T-helper 9 cell (primary cell): Measurements from ENCODE around the gene ACADM.
"Not testable (repeated sequence)": the region's sequence is repeated elsewhere in the genome, so short reads cannot be mapped to it uniquely, and the experiment has no call there.

Source experiments
- DNase-seq: peaks from one replicate; pipeline ENCODE4 v3.0.0-alpha.2; 2020

The ACADM gene

GRCh38 chr1:75796376-75797272, 72.1 kb downstream of the ACADM start, which contains the start of gene MSH4:
MSH4 (plus strand) TSS chr1:75796882; CDS start chr1:75796986, 104 bp downstream.
- no peak for DNase-seq

- DNase-seq: no peak
Observed at GRCh38 chr1:75797273-75797588, 72.7 kb downstream of the ACADM start.

DNA sequence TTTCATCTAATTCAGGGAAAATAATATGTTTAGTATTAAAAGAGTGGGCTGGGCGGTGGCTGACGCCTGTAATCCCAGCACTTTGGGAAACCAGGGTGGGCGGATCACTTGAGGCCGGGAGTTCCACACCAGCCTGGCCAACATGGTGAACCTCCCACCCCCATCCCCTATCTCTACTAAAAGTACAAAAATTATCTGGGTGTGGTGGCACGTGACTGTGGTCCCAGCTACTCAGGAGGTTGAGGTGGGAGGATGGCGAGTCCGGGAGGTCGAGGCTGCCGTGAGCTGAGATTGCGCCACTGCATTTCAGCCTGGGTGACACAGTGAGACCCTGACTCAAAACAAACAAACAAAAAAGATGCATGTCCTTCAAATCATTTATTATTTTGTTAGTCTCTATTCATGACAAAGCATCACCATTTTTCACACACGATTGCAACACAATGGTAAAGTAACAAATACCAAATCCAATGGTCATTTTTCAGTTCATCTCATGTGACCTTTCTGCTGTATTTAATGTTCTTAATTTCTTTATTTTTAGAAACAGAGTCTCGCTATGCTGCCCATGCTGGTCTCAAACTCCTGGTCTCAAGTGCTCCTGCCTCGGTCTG, 73.2 kb downstream of the ACADM start:
- DNase-seq: no peak

- DNase-seq: not testable (repeated sequence)
Observed at GRCh38 chr1:75801480-75801879, 77.0 kb downstream of the ACADM start.

GRCh38 chr1:75808921-75809320, 84.4 kb downstream of the ACADM start:
- no peak for DNase-seq

DNA sequence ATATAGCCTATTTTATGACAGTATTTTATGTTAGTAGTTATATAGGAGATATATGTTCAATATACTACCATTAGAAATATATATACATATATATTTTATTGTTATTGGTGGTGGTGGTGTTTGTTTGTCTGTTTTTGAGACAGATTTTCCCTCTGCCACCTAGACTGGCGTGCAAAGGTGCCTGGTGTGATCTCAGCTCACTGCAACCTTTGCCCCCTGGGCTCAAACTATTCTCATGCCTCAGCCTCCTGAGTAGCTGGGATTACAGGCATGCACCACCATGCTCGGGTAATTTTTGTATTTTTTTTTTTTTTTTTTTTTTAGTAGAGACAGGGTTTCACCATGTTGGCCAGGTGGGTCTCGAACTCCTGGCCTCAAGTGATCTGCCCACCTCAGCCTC, 85.6 kb downstream of the ACADM start:
- DNase-seq: not testable (repeated sequence)

DNA sequence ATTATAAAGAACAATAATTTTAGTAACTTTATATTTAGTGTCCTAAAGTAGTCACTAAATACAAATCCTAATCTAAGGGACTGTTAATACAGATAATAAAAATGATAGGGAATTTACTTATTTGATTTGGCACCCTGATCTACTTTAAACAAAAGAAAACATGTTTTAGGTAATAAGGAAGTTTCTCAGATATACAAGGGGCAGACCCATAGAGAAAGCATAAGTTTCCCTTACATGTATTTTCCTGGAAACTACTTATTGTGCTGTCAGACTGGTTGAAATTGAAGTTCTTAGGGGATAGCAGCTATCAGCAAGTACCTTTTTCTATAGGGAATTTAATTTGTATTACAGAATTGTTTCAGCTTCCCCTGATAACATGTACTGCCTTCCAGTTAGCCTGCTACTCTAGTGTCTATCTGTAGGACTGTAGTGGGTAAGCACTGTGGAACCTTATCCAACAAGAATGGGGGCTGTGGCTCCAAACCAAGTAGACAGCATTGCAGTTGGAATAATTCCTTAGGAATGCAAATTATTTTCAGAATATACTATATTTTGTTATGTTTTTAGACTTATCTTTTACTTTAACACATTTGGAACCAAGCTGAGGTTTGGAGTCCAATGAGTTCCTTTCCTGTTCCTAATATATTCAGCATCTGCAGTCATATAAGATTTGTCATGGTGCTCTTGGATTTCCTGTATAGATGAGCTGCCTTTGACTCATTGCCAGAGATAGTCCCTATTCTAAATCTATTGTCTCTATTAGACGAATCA, 86.9 kb downstream of the ACADM start:
- DNase-seq: no peak

GRCh38 chr1:75812065-75812464, 87.6 kb downstream of the ACADM start:
- no peak for DNase-seq
